Stomach (tissue), 4 donors: ENCODE measurements around the gene EPO.

Source experiments
- POLR2A ChIP-seq, 4 donors: fragments of 450-650 bp; IDR thresholded peaks; one replicate each; pipeline ENCODE4 v1.6.1; 2016; ENCODE audit warnings: antibody characterized with exemption in 4 of 4, control low read depth in 2 of 4, mild to moderate bottlenecking in 1 of 4, moderate library complexity in 1 of 4
- POLR2AphosphoS5 ChIP-seq, 3 donors: sonication (generic); formaldehyde crosslinking; IDR thresholded peaks; one replicate each; pipeline ENCODE4 v1.6.1; 2016; ENCODE audit warnings: antibody characterized with exemption in 3 of 3
- TF ChIP-seq, protein P1 (sequence below), 7 experiments: fragments of 450-650 bp in 4 of 7; fragments of 200-600 bp in 3 of 7; sonication (generic) in 3 of 7; IDR thresholded peaks; one replicate each; pipeline ENCODE4 v1.5.1; 2016 to 2019; ENCODE audit warnings: antibody characterized with exemption in 7 of 7, control low read depth in 2 of 7, mild to moderate bottlenecking in 1 of 7

DNA sequence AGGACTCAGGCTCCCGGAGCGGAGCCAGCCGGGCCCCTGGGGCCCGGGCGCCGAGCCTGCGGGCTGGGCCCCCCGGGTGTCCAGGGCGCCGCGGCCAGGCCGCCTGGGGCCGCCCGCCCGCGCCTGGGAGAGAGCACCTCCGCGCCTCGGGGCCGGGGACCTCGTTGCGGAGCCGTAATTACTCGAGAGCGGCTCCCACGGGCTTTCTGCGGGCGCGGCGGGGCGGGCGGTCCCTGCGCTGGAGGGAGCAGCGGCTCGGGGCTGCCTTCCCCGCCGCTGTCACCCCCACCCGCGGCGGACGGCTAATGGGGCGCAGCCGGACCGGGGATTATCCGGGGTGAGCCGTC lies 45.2 kb upstream of the EPO start:
- TF ChIP-seq, protein P1, sequence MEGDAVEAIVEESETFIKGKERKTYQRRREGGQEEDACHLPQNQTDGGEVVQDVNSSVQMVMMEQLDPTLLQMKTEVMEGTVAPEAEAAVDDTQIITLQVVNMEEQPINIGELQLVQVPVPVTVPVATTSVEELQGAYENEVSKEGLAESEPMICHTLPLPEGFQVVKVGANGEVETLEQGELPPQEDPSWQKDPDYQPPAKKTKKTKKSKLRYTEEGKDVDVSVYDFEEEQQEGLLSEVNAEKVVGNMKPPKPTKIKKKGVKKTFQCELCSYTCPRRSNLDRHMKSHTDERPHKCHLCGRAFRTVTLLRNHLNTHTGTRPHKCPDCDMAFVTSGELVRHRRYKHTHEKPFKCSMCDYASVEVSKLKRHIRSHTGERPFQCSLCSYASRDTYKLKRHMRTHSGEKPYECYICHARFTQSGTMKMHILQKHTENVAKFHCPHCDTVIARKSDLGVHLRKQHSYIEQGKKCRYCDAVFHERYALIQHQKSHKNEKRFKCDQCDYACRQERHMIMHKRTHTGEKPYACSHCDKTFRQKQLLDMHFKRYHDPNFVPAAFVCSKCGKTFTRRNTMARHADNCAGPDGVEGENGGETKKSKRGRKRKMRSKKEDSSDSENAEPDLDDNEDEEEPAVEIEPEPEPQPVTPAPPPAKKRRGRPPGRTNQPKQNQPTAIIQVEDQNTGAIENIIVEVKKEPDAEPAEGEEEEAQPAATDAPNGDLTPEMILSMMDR (IDR thresholded peaks at IDR 0.05), result no peak
- TF ChIP-seq POLR2A (IDR thresholded peaks at IDR 0.05), result no peak
- no peak for TF ChIP-seq POLR2AphosphoS5 (IDR thresholded peaks at IDR 0.05)
